ENCODE data around the gene VAMP4. TPM values are rescaled to one million over a fixed set of nuclear protein-coding genes. Genes with fewer than 3 reads are reported as not detected.
"Not testable (repeated sequence)": the region's sequence is repeated elsewhere in the genome, so short reads cannot be mapped to it uniquely, and the experiment has no call there.

The VAMP4 gene
- total RNA-seq, 4 donors from 2014 or later: 5.0 to 16.9 (median 7.4) TPM

GRCh38 chr1:171740987-171741871 is 636 bp downstream of the VAMP4 start:
- no peak for DNase-seq (ENCODE audit: low spot score)
- peak; percentile 51 for ATAC-seq (ENCODE audit: low FRiP score)
- peak in 1 of 3 donors; percentile 5 for TF ChIP-seq CTCF (IDR thresholded peaks at IDR 0.05)

GRCh38 chr1:171740356-171740863 is 1.5 kb downstream of the VAMP4 start:
- DNase-seq (ENCODE audit: low spot score) (no peak), ATAC-seq (ENCODE audit: low FRiP score) (no peak)
- TF ChIP-seq CTCF (IDR thresholded peaks at IDR 0.05): no peak

GRCh38 chr1:171739656-171740055 is 2.2 kb downstream of the VAMP4 start:
- ATAC-seq (ENCODE audit: low FRiP score) (no peak), DNase-seq (ENCODE audit: low spot score) (no peak)
- no peak for TF ChIP-seq CTCF (IDR thresholded peaks at IDR 0.05)

GRCh38 chr1:171738911-171739310 is 3.0 kb downstream of the VAMP4 start:
- no peak for ATAC-seq (ENCODE audit: low FRiP score)

GRCh38 chr1:171736196-171736595 is 5.7 kb downstream of the VAMP4 start:
- DNase-seq (ENCODE audit: low spot score) (no peak), ATAC-seq (ENCODE audit: low FRiP score) (no peak)
- no peak for TF ChIP-seq CTCF (IDR thresholded peaks at IDR 0.05)

More at GRCh38 chr1:171738911-171739310, 3.0 kb downstream of the VAMP4 start:
- no peak for TF ChIP-seq CTCF (IDR thresholded peaks at IDR 0.05)
- DNase-seq (ENCODE audit: low spot score): no peak

- no peak for ATAC-seq (ENCODE audit: low FRiP score)
- no peak for TF ChIP-seq CTCF (IDR thresholded peaks at IDR 0.05)
These were observed 11.8 kb downstream of the VAMP4 start for GRCh38 chr1:171730052-171730451.

GRCh38 chr1:171727778-171728177 is 14.1 kb downstream of the VAMP4 start:
- no peak for ATAC-seq (ENCODE audit: low FRiP score)

More at GRCh38 chr1:171730052-171730451, 11.8 kb downstream of the VAMP4 start:
- DNase-seq (ENCODE audit: low spot score): no peak

GRCh38 chr1:171723180-171723579 is 18.7 kb downstream of the VAMP4 start:
- not testable (repeated sequence) for ATAC-seq (ENCODE audit: low FRiP score); DNase-seq (ENCODE audit: low spot score)

More at GRCh38 chr1:171727778-171728177, 14.1 kb downstream of the VAMP4 start:
- no peak for TF ChIP-seq CTCF (IDR thresholded peaks at IDR 0.05)
- no peak for DNase-seq (ENCODE audit: low spot score)
